Gastrocnemius medialis (tissue), 4 donors: ENCODE results near the gene AK2.

Experiments
- POLR2A ChIP-seq, 2 donors: fragments of 450-650 bp; IDR thresholded peaks; one replicate each; pipeline ENCODE4 v1.6.1; 2017; ENCODE audit warnings: antibody characterized with exemption in 2 of 2, mild to moderate bottlenecking in 2 of 2, moderate library complexity in 2 of 2
- TF ChIP-seq, protein P1 (sequence below), 5 experiments: fragments of 450-650 bp in 3 of 5; fragments of 200-600 bp in 2 of 5; sonication (generic) in 2 of 5; IDR thresholded peaks in 4 of 5; conservative IDR thresholded peaks in 1 of 5; 1 replicate in 4 of 5; 2 replicates in 1 of 5; pipeline ENCODE4 v1.5.1; 2016 to 2019; ENCODE audit warnings: antibody characterized with exemption in 5 of 5, mild to moderate bottlenecking in 3 of 5, moderate library complexity in 3 of 5

- TF ChIP-seq, protein P1, sequence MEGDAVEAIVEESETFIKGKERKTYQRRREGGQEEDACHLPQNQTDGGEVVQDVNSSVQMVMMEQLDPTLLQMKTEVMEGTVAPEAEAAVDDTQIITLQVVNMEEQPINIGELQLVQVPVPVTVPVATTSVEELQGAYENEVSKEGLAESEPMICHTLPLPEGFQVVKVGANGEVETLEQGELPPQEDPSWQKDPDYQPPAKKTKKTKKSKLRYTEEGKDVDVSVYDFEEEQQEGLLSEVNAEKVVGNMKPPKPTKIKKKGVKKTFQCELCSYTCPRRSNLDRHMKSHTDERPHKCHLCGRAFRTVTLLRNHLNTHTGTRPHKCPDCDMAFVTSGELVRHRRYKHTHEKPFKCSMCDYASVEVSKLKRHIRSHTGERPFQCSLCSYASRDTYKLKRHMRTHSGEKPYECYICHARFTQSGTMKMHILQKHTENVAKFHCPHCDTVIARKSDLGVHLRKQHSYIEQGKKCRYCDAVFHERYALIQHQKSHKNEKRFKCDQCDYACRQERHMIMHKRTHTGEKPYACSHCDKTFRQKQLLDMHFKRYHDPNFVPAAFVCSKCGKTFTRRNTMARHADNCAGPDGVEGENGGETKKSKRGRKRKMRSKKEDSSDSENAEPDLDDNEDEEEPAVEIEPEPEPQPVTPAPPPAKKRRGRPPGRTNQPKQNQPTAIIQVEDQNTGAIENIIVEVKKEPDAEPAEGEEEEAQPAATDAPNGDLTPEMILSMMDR (IDR thresholded peaks at IDR 0.05 in 4 of 5, conservative IDR thresholded peaks at IDR 0.05 in 1 of 5), result no peak
- TF ChIP-seq POLR2A (IDR thresholded peaks at IDR 0.05), result no peak
These were observed 20.4 kb upstream of the AK2 start for GRCh38 chr1:33057095-33057494.
